Mesodermal cell (in vitro differentiated cells): ENCODE data around the gene DOCK1.
"Not testable (repeated sequence)": the region's sequence is repeated elsewhere in the genome, so short reads cannot be mapped to it uniquely, and the experiment has no call there.

Experiments used
- H3K27ac ChIP-seq: 2 replicates; pipeline ENCODE4 v1.7.0; 2013; ENCODE audit warnings: mild to moderate bottlenecking, low read depth, low read length, moderate library complexity; ENCODE audit not compliant: severe bottlenecking
- H3K36me3 ChIP-seq: 2 replicates; pipeline ENCODE4 v1.7.1; 2013; ENCODE audit warnings: mild to moderate bottlenecking, low read length, moderate library complexity; ENCODE audit not compliant: control insufficient read depth, insufficient read depth
- H3K4me1 ChIP-seq: one replicate; pipeline ENCODE4 v1.7.1; 2013; ENCODE audit warnings: mild to moderate bottlenecking, low read length; ENCODE audit not compliant: insufficient read depth, control insufficient read depth, poor library complexity, severe bottlenecking
- H3K4me3 ChIP-seq: 2 replicates; pipeline ENCODE4 v1.7.0; 2013; ENCODE audit warnings: low read length, control low read depth, mild to moderate bottlenecking; ENCODE audit not compliant: insufficient read depth, poor library complexity, severe bottlenecking; ENCODE audit errors: extremely low read depth
- H3K9me3 ChIP-seq: 2 replicates; pipeline ENCODE4 v1.7.1; 2013; ENCODE audit warnings: mild to moderate bottlenecking, low read length, moderate library complexity; ENCODE audit not compliant: control insufficient read depth
- WGBS, 2 experiments: methylation state at CpG; one replicate each; pipeline ENCODE4 v1.1.5; 2013; ENCODE audit warnings: missing lambda C conversion rate in 2 of 2; ENCODE audit not compliant: insufficient coverage in 2 of 2; 5-methylcytosine and 5-hydroxymethylcytosine counted together

The DOCK1 gene

GRCh38 chr10:126935263-126935946 is 30.2 kb downstream of the DOCK1 start:
- Histone ChIP-seq H3K9me3 (peaks cover 5% of the 10 kb centered on the region), H3K36me3 (peaks cover 37% of the 10 kb centered on the region), H3K4me1 (peaks cover 6% of the 10 kb centered on the region), H3K4me3 (no peak overlapping the region), H3K27ac (no peak overlapping the region)
- 52 to 68% methylated on average over 3 to 4 of the region's 5 CpGs for WGBS, 2 experiments

DNA sequence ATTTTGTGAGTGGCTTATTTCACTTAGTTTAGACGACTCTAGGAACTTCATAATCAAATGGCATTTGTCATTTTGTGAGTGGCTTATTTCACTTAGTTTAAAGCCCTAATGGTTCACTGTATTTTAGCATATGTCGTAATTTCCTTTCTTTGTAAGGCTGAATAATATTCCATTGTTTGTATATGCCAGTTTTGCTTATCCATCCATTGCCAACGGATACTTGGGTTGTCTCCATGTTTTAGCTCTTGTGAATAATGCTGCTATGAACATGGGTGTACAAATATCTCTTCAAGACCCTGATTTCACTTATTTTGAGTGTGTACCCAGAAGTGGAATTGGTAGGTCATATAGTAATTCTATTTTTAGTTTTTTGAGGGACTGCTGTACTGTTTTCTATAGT is 31.8 kb downstream of the DOCK1 start:
- Histone ChIP-seq H3K36me3 (peaks cover 29% of the 10 kb centered on the region), H3K4me3 (no peak overlapping the region), H3K9me3 (peaks cover 5% of the 10 kb centered on the region), H3K4me1 (peaks cover 6% of the 10 kb centered on the region), H3K27ac (no peak overlapping the region)
- 90 to 93% methylated on average over 2 of the region's 3 CpGs for WGBS, 2 experiments

- 94% methylated on average over 6 to 8 of the region's 9 CpGs for WGBS, 2 experiments
- peaks cover 25% of the 10 kb centered on the region for H3K36me3 ChIP-seq
- not testable (repeated sequence) for H3K4me1 ChIP-seq, H3K27ac ChIP-seq, H3K9me3 ChIP-seq, H3K4me3 ChIP-seq
These were observed 32.9 kb downstream of the DOCK1 start for GRCh38 chr10:126938121-126938520.

GRCh38 chr10:126939706-126940105 is 34.5 kb downstream of the DOCK1 start:
- H3K27ac ChIP-seq, result no peak overlapping the region
- H3K4me1 ChIP-seq, result peaks cover 6% of the 10 kb centered on the region
- 86% methylated on average over 6 of the region's 6 CpGs for WGBS, 2 experiments
- peaks cover 28% of the 10 kb centered on the region for H3K36me3 ChIP-seq
- peaks cover 5% of the 10 kb centered on the region for H3K9me3 ChIP-seq
- H3K4me3 ChIP-seq, result no peak overlapping the region

GRCh38 chr10:126940670-126941310 is 35.6 kb downstream of the DOCK1 start:
- WGBS, 2 experiments, result 69% methylated on average over 2 of the region's 6 CpGs
- H3K4me1 ChIP-seq, result no peaks in the 10 kb centered on the region

GRCh38 chr10:126944191-126944590 is 39.0 kb downstream of the DOCK1 start:
- Histone ChIP-seq H3K36me3 (peaks cover 36% of the 10 kb centered on the region), H3K4me3 (no peak overlapping the region), H3K27ac (no peak overlapping the region), H3K4me1 (no peaks in the 10 kb centered on the region), H3K9me3 (peaks cover 24% of the 10 kb centered on the region)
- WGBS, 2 experiments, result 96 to 99% methylated on average over 7 to 10 of the region's 11 CpGs

More at GRCh38 chr10:126940670-126941310, 35.6 kb downstream of the DOCK1 start:
- peaks cover 5% of the 10 kb centered on the region for H3K9me3 ChIP-seq
- H3K4me3 ChIP-seq, result no peak overlapping the region
- H3K27ac ChIP-seq, result no peak overlapping the region
- H3K36me3 ChIP-seq, result peaks cover 37% of the 10 kb centered on the region

DNA sequence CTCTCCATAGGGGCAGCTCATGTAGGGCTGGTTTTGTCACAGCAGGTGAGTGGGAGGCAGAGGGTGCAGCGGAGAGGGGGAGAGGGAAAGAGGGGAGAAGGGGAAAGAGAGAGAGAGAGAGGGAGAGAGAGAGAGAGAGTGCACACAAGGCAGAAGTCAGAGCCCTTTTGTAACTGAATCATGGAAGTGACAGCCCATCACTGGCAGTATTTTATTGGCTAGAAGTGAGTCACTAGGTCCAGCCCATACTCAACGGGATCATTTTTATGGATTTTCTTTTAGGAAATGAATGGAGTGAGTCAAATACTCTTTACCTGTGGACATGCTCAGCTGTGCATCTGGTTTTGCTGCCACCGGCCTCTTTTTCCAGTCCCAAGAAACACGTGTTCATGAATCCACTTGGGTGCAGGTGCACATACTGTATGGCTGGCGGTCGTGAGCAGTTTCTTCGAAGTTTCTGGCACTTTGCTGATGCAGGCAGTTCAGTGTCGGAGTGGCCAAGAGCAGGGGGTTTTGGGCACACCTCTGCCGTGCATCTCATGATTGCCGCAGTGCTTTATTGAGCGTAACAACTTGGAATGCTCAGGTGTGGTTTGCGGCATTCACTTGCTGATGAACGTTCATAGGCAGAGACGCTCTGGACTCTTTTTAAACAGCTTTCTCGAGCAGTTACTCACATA is 40.3 kb downstream of the DOCK1 start:
- H3K27ac ChIP-seq, result no peak overlapping the region
- WGBS, 2 experiments, result 94% methylated on average over 15 of the region's 15 CpGs
- peaks cover 27% of the 10 kb centered on the region for H3K36me3 ChIP-seq
- no peaks in the 10 kb centered on the region for H3K4me1 ChIP-seq
- peaks cover 36% of the 10 kb centered on the region for H3K9me3 ChIP-seq
- no peak overlapping the region for H3K4me3 ChIP-seq

- Histone ChIP-seq H3K36me3 (peaks cover 27% of the 10 kb centered on the region), H3K4me1 (no peaks in the 10 kb centered on the region), H3K4me3 (no peak overlapping the region), H3K27ac (no peak overlapping the region), H3K9me3 (peaks cover 46% of the 10 kb centered on the region)
- 91 to 96% methylated on average over 6 of the region's 6 CpGs for WGBS, 2 experiments
These were observed 41.5 kb downstream of the DOCK1 start for GRCh38 chr10:126946746-126947145.

- no peaks in the 10 kb centered on the region for H3K4me1 ChIP-seq
- peaks cover 27% of the 10 kb centered on the region for H3K36me3 ChIP-seq
- H3K9me3 ChIP-seq, result peaks cover 61% of the 10 kb centered on the region
- WGBS, 2 experiments, result 97 to 98% methylated on average over 13 of the region's 13 CpGs
- no peak overlapping the region for H3K27ac ChIP-seq
- no peak overlapping the region for H3K4me3 ChIP-seq
These were observed 43.3 kb downstream of the DOCK1 start for GRCh38 chr10:126948355-126949160.

DNA sequence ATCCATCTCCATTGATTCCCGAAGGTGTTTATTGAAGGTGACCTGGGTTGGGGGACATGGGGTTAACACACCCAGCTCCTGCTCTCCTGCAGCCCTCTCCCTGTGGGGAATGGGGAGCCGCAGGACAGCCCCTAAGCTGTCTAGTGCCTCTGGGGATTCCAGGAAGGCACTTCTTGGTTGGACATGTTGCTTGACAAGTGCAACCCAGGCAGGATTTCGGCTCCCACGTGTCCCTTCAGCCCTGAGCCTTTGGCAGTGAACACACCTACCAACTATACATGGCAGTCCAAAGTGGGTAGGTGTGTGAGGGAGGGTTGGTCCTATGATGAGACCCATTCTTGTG is 43.9 kb downstream of the DOCK1 start:
- Histone ChIP-seq H3K4me3 (no peak overlapping the region), H3K9me3 (peaks cover 61% of the 10 kb centered on the region), H3K4me1 (no peaks in the 10 kb centered on the region), H3K27ac (no peak overlapping the region), H3K36me3 (peaks cover 23% of the 10 kb centered on the region)
- WGBS, 2 experiments, result 90 to 100% methylated on average over 2 of the region's 4 CpGs
